OCI-LY7 (cell line): ENCODE data around the gene ANKRD36.
"Not testable (repeated sequence)": the region's sequence is repeated elsewhere in the genome, so short reads cannot be mapped to it uniquely, and the experiment has no call there.

ENCODE experiments used
- CTCF ChIP-seq: fragments of 200-600 bp; sonication (generic); conservative IDR thresholded peaks from 2 replicates; pipeline ENCODE4 v1.5.1; 2014; ENCODE audit warnings: mild to moderate bottlenecking, antibody characterized with exemption, low read length, moderate library complexity, mixed read lengths
- EZH2phosphoT487 ChIP-seq: fragments of 200-600 bp; sonication (generic); IDR thresholded peaks from 2 replicates; pipeline ENCODE4 v1.6.1; 2018; ENCODE audit warnings: low read depth, borderline replicate concordance, mild to moderate bottlenecking, mixed run types, antibody characterized with exemption, low read length, moderate library complexity, mixed read lengths

- TF ChIP-seq CTCF, EZH2phosphoT487: not testable (repeated sequence)
Measured at GRCh38 chr2:97080855-97081254, 32.1 kb upstream of the ANKRD36 start.
